HEK293T (cell line): ENCODE measurements around the gene TMEM61.

ENCODE experiments used
- CTCF ChIA-PET: fragments of 350-600 bp; formaldehyde crosslinking; extraction: SDS; loops from one replicate; lab custom pipeline; 2021; ENCODE audit warnings: antibody characterized with exemption, inconsistent platforms; lab: Yijun Ruan, JAX
- POLR2A ChIA-PET: fragments of 350-600 bp; formaldehyde crosslinking; extraction: SDS; loops from one replicate; lab custom pipeline; 2020; ENCODE audit warnings: antibody characterized with exemption, inconsistent platforms; lab: Yijun Ruan, JAX
- DNase-seq: peaks from one replicate; pipeline ENCODE4 v3.0.0; 2012; ENCODE audit warnings: mixed read lengths; ENCODE audit errors: extremely low spot score
- ARNT ChIP-seq: fragments of 450-650 bp; IDR thresholded peaks from 2 replicates; pipeline ENCODE4 v1.6.1; 2017; ENCODE audit warnings: mild to moderate bottlenecking
- BHLHE40 ChIP-seq: fragments of 450-650 bp; IDR thresholded peaks from 2 replicates; pipeline ENCODE4 v1.6.1; 2016; ENCODE audit warnings: mild to moderate bottlenecking, moderate library complexity, borderline replicate concordance
- CTBP1 ChIP-seq: fragments of 450-650 bp; IDR thresholded peaks from 2 replicates; pipeline ENCODE4 v1.6.1; 2016; ENCODE audit warnings: borderline replicate concordance
- ELF4 ChIP-seq: fragments of 450-650 bp; IDR thresholded peaks from 2 replicates; pipeline ENCODE4 v1.6.1; 2017; ENCODE audit warnings: antibody characterized with exemption
- FOXA1 ChIP-seq: fragments of 450-650 bp; IDR thresholded peaks from 2 replicates; pipeline ENCODE4 v1.6.1; 2016; ENCODE audit warnings: mild to moderate bottlenecking
- FOXK2 ChIP-seq: fragments of 450-650 bp; IDR thresholded peaks from 2 replicates; pipeline ENCODE4 v1.6.1; 2016; ENCODE audit warnings: mild to moderate bottlenecking
- FOXM1 ChIP-seq: fragments of 450-650 bp; IDR thresholded peaks from 2 replicates; pipeline ENCODE4 v1.6.1; 2017; ENCODE audit warnings: mild to moderate bottlenecking, borderline replicate concordance
- HDGF ChIP-seq: fragments of 450-650 bp; IDR thresholded peaks from 2 replicates; pipeline ENCODE4 v1.6.1; 2017; ENCODE audit warnings: antibody characterized with exemption, borderline replicate concordance
- L3MBTL2 ChIP-seq: fragments of 450-650 bp; conservative IDR thresholded peaks from 2 replicates; pipeline ENCODE4 v1.6.1; 2016; ENCODE audit warnings: mild to moderate bottlenecking
- LEF1 ChIP-seq: fragments of 450-650 bp; IDR thresholded peaks from 2 replicates; pipeline ENCODE4 v1.6.1; 2017; ENCODE audit warnings: mild to moderate bottlenecking, borderline replicate concordance
- NFRKB ChIP-seq: fragments of 450-650 bp; IDR thresholded peaks from 2 replicates; pipeline ENCODE4 v1.6.1; 2016; ENCODE audit warnings: mild to moderate bottlenecking, moderate library complexity
- PKNOX1 ChIP-seq: fragments of 450-650 bp; IDR thresholded peaks from 2 replicates; pipeline ENCODE4 v1.6.1; 2016
- SP1 ChIP-seq: fragments of 450-650 bp; IDR thresholded peaks from 2 replicates; pipeline ENCODE4 v1.6.1; 2017
- SUZ12 ChIP-seq: fragments of 450-650 bp; IDR thresholded peaks from 2 replicates; pipeline ENCODE4 v1.6.1; 2016; ENCODE audit warnings: mild to moderate bottlenecking
- TARDBP ChIP-seq: fragments of 450-650 bp; IDR thresholded peaks from 2 replicates; pipeline ENCODE4 v1.6.1; 2016
- ZNF384 ChIP-seq: fragments of 450-650 bp; IDR thresholded peaks from 2 replicates; pipeline ENCODE4 v1.6.1; 2016

TMEM61 gene

DNA sequence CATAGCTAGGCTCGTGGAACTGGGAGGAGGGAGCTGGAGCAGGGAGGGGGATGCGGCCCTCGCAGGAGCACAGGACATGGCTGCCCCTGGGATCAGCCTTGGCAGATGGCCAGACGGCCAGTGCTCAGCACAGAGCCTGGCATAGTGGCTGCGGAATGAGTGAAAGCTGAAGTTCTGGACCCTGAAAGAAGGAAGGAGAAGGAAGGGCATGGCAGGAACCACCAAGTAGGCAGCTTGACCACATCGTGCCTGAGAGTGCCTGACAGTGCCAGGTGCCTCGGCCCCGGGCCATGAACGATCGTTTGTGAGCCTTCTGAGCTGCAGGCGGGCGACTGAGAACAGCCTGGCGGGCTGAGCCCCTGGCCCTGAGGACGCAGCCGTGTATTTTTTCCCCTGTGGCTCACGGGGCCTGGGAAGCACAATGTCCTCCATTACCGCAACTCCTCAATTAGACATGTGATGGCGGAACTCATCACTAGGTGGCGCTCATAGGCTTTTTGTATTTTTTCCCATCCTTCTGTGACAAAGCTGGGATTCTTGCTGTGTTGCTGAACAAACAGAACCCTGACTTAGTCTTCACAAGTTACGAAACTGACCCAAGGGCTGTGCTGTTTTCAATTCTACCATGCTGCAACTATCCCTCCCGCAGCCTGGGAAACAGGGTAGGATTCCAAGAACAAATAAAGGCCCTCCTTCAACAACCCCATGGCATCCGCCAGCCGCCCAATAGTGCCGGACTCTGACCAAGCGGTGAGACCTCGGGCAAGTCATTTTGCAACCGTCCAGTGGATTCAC lies 29.9 kb upstream of the TMEM61 start:
- TF ChIP-seq ZNF384 (no peak), HDGF (0 out of 2 replicates have a peak, but pooled peaks have one; percentile 61)
- DNase-seq, result peak; percentile 91
- CTCF ChIA-PET, result interaction anchor here (0.6 to 2.3 kb wide), 18 partner anchors 13 to 1411 kb away, joined by 3 to 28 read pairs (median 5); no protein-coding TSS in a partner anchor
- POLR2A ChIA-PET, result interaction anchor here (0.8 to 3.0 kb wide), 4 partner anchors 10 to 72 kb away, joined by 3 to 10 read pairs (median 4); partner anchors contain the start of gene DHCR24

DNA sequence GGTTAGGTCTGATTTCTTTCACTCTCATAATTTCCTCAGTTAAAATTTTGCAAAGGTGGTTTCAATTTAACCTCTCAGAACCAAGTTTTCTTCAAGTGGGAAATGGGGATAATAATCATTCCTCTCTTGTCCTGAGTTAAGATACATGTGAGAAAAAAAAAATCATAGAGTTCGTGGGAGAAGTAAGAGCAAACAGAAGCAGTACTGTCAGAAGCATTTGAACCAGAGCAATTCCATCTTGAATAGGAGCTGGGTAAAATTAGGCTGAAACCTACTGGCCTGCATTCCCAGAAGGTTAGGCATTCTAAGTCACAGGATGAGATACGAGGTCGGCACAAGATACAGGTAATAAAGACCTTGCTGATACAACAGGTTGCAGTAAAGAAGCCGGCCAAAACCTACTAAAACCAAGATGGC lies 28.6 kb upstream of the TMEM61 start:
- DNase-seq, result no peak
- TF ChIP-seq ELF4, result no peak
- TF ChIP-seq LEF1, result no peak
- no peak for TF ChIP-seq ZNF384
- no peak for TF ChIP-seq FOXM1
- TF ChIP-seq PKNOX1, result no peak
- no peak for TF ChIP-seq CTBP1
- TF ChIP-seq FOXA1, result no peak
- TF ChIP-seq BHLHE40, result no peak
- TF ChIP-seq SUZ12, result no peak
- no peak for TF ChIP-seq TARDBP
- TF ChIP-seq FOXK2, result no peak
- ChIA-PET CTCF (interaction anchor here (1.4 to 2.3 kb wide), 5 partner anchors 21 to 70 kb away, joined by 3 to 28 read pairs (median 5); no protein-coding TSS in a partner anchor), POLR2A (interaction anchor here (3.0 kb wide), 1 partner anchor 66 kb away, joined by 10 read pairs; the partner anchor contains the start of gene DHCR24)

GRCh38 chr1:54952950-54953718 lies 27.3 kb upstream of the TMEM61 start:
- ChIA-PET POLR2A (no interaction called here), CTCF (interaction anchor here (1.0 kb wide), 1 partner anchor 8 kb away, joined by 4 read pairs; no protein-coding TSS in a partner anchor)
- no peak for TF ChIP-seq ZNF384
- no peak for TF ChIP-seq TARDBP
- DNase-seq, result no peak

GRCh38 chr1:54953846-54954245 lies 26.6 kb upstream of the TMEM61 start:
- CTCF ChIA-PET, result interaction anchor here (1.0 kb wide), 1 partner anchor 9 kb away, joined by 4 read pairs; no protein-coding TSS in a partner anchor
- POLR2A ChIA-PET, result no interaction called here
- no peak for TF ChIP-seq ZNF384
- TF ChIP-seq TARDBP, result no peak
- no peak for TF ChIP-seq BHLHE40
- no peak for TF ChIP-seq L3MBTL2
- TF ChIP-seq FOXM1, result no peak
- TF ChIP-seq HDGF, result no peak
- TF ChIP-seq SUZ12, result no peak
- no peak for TF ChIP-seq CTBP1
- TF ChIP-seq LEF1, result no peak
- TF ChIP-seq FOXK2, result no peak
- no peak for TF ChIP-seq NFRKB
- TF ChIP-seq PKNOX1, result no peak
- no peak for TF ChIP-seq FOXA1
- TF ChIP-seq ELF4, result no peak
- TF ChIP-seq ARNT, result no peak
- no peak for TF ChIP-seq SP1
- no peak for DNase-seq

DNA sequence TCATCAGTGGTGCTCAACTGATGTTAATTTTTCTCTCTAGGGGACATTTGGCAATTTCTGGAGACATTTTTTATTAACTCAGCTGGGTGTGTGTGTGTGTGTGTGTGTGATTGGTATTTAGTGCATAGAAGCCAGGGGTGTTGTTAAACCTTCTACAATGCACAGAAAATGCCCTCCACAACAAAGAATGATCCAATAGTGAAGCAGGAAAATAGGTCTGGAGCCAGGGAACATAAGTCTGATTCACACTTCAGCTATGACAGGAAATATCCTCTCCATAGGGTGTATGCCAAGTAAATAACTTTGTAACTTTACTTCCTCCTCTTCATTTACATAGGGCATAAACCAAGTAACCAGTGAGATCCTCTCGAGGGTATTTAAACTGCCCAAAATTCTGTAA lies 25.1 kb upstream of the TMEM61 start:
- ChIA-PET POLR2A (no interaction called here), CTCF (interaction anchor here (0.6 kb wide), 1 partner anchor 10 kb away, joined by 3 read pairs; no protein-coding TSS in a partner anchor)
- TF ChIP-seq FOXM1 (no peak), SP1 (no peak)
- DNase-seq, result no peak

DNA sequence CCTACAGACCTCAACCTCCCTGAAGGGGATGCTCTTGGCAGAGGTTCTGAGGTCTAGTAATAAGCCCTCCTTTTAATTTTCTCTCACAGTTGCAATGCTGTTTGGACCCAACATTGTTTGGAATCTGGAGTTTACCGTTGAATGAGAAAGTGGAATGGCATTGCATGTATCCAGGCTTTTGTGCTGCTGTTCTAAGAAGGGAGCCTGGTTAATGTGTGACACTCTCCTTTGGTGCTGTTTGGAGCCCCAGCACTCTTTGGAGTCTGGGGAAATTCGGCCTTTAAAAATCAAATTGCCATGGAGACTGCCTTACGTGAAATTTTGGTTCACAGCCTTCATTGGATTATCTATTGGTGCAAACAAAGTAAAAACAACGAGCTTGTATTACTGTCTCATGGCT lies 23.7 kb upstream of the TMEM61 start:
- no peak for DNase-seq
- ChIA-PET POLR2A (no interaction called here), CTCF (interaction anchor here (1.2 to 1.3 kb wide), 2 partner anchors 12 to 65 kb away, joined by 4 to 8 read pairs; no protein-coding TSS in a partner anchor)
- TF ChIP-seq FOXK2, result no peak
- TF ChIP-seq CTBP1, result no peak
- no peak for TF ChIP-seq FOXA1
- TF ChIP-seq L3MBTL2, result no peak
- no peak for TF ChIP-seq ELF4
- no peak for TF ChIP-seq FOXM1

- ChIA-PET POLR2A (no interaction called here), CTCF (interaction anchor here (1.8 kb wide), 1 partner anchor 14 kb away, joined by 7 read pairs; no protein-coding TSS in a partner anchor)
- TF ChIP-seq SUZ12 (no peak), ZNF384 (peak; percentile 7; the same call in 1 of the 2 replicates), FOXA1 (no peak), L3MBTL2 (no peak)
- no peak for DNase-seq
These were observed 21.2 kb upstream of the TMEM61 start for GRCh38 chr1:54959241-54959640.
